Astrocyte (in vitro differentiated cells and primary cell): Measurements from ENCODE around the gene ARHGEF11. TPM values are rescaled to one million over a fixed set of nuclear protein-coding genes. Genes with fewer than 3 reads are reported as not detected.
A peak's percentile ranks its signal among the peaks of the same experiment; 100 is the strongest.

Experiments
- DNase-seq: peaks from one replicate; pipeline ENCODE4 v3.0.0-alpha.2; 2010; ENCODE audit warnings: low read depth
- FAIRE-seq: peaks from 2 replicates; lab custom pipeline; 2011; peaks lifted over from hg19 to GRCh38; lab: Jason Lieb, UNC
- H2AFZ ChIP-seq: 2 replicates; pipeline ENCODE4 v1.6.0; 2012; ENCODE audit warnings: low read depth, low read length, inconsistent platforms
- H3K27ac ChIP-seq: 2 replicates; pipeline ENCODE4 v1.5.1; 2011; ENCODE audit warnings: low read depth, low read length, inconsistent platforms
- H3K27me3 ChIP-seq: 2 replicates; pipeline ENCODE4 v1.6.0; 2011; ENCODE audit warnings: low read length, inconsistent platforms; ENCODE audit not compliant: insufficient read depth
- H3K36me3 ChIP-seq: 2 replicates; pipeline ENCODE4 v1.5.1; 2011; ENCODE audit warnings: low read length, inconsistent platforms; ENCODE audit not compliant: insufficient read depth
- H3K4me1 ChIP-seq: 2 replicates; pipeline ENCODE4 v1.5.1; 2011; ENCODE audit warnings: low read length, inconsistent platforms; ENCODE audit not compliant: insufficient read depth
- H3K4me2 ChIP-seq: 2 replicates; pipeline ENCODE4 v1.6.0; 2012; ENCODE audit warnings: low read length, inconsistent platforms
- H3K4me3 ChIP-seq: 2 replicates; pipeline ENCODE4 v1.5.1; 2011; ENCODE audit warnings: low read depth, mild to moderate bottlenecking, low read length, inconsistent platforms; ENCODE audit not compliant: insufficient read depth
- H3K79me2 ChIP-seq: 2 replicates; pipeline ENCODE4 v1.6.0; 2012; ENCODE audit warnings: mild to moderate bottlenecking, low read length, inconsistent platforms; ENCODE audit not compliant: insufficient read depth
- H3K9ac ChIP-seq: 2 replicates; pipeline ENCODE4 v1.6.0; 2012; ENCODE audit warnings: mild to moderate bottlenecking, low read length, inconsistent platforms
- H3K9me3 ChIP-seq: 2 replicates; pipeline ENCODE4 v1.5.1; 2012; ENCODE audit warnings: low read depth, mild to moderate bottlenecking, low read length, inconsistent platforms; ENCODE audit not compliant: insufficient read depth
- H4K20me1 ChIP-seq: 2 replicates; pipeline ENCODE4 v1.6.0; 2012; ENCODE audit warnings: low read length, inconsistent platforms; ENCODE audit not compliant: insufficient read depth
- H3K27ac Mint-ChIP-seq: one replicate; pipeline ENCODE4 v1.8.0; 2021; ENCODE audit warnings: mild to moderate bottlenecking, mixed read lengths; ENCODE audit not compliant: unreplicated experiment
- H3K27me3 Mint-ChIP-seq: one replicate; pipeline ENCODE4 v1.8.0; 2021; ENCODE audit warnings: low read depth, mixed read lengths; ENCODE audit not compliant: unreplicated experiment
- H3K36me3 Mint-ChIP-seq: one replicate; pipeline ENCODE4 v1.8.0; 2021; ENCODE audit warnings: low read depth, mixed read lengths; ENCODE audit not compliant: unreplicated experiment
- H3K4me1 Mint-ChIP-seq: one replicate; pipeline ENCODE4 v1.8.0; 2021; ENCODE audit warnings: low read depth, mixed read lengths; ENCODE audit not compliant: unreplicated experiment
- H3K4me3 Mint-ChIP-seq: one replicate; pipeline ENCODE4 v1.8.0; 2021; ENCODE audit warnings: mild to moderate bottlenecking, moderate library complexity, mixed read lengths; ENCODE audit not compliant: unreplicated experiment
- H3K9me3 Mint-ChIP-seq: one replicate; pipeline ENCODE4 v1.8.0; 2021; ENCODE audit warnings: mild to moderate bottlenecking, mixed read lengths; ENCODE audit not compliant: unreplicated experiment
- EZH2 ChIP-seq: IDR thresholded peaks from 2 replicates; pipeline ENCODE4 v1.6.1; 2012; ENCODE audit warnings: mild to moderate bottlenecking, low read length, inconsistent platforms; ENCODE audit not compliant: insufficient read depth
- total RNA-seq: library from RNA; stranded (reverse); gene quantifications from 2 replicates; pipeline ENCODE4 v1.2.1, GENCODE V29; 2021
- TF ChIP-seq, protein P1 (sequence below): IDR thresholded peaks from 2 replicates; pipeline ENCODE4 v1.5.1; 2011; ENCODE audit warnings: low read depth, mild to moderate bottlenecking, inconsistent platforms, low read length, moderate library complexity; ENCODE audit not compliant: insufficient read depth

Gene ARHGEF11
- total RNA-seq, 1 donor from 2014 or later, result 29.2 TPM

DNA sequence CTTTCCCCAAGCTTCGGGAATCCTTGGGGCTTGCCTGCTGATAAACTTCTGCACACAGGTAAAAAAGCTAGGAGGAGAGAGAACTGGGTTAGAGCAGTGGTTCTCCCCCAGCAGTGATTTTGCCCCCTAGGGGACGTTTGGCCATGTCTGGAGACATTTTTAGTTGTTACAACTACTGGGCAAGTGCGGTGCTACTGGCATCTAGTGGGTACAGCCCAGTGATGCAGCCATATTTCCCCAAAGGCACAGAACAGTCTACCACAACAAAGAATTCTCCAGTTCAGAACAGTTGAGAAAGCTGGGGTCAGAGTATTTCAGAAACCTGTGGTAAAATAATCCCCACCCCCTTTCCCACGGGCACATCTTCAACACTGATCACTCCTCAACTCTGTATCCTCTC lies 83.8 kb downstream of the ARHGEF11 start:
- Histone ChIP-seq H3K27me3 (no peaks in the 10 kb centered on the region), H4K20me1 (no peaks in the 10 kb centered on the region), H3K27ac (no peak overlapping the region), H3K79me2 (no peaks in the 10 kb centered on the region), H2AFZ (no peak overlapping the region), H3K4me3 (no peak overlapping the region), H3K36me3 (peaks cover 34% of the 10 kb centered on the region), H3K9ac (no peak overlapping the region), H3K9me3 (no peaks in the 10 kb centered on the region), H3K4me1 (no peaks in the 10 kb centered on the region), H3K4me2 (no peak overlapping the region)
- FAIRE-seq (no peak), DNase-seq (no peak)
- Mint-ChIP-seq H3K27ac (no peak overlapping the region), H3K9me3 (no peaks in the 10 kb centered on the region), H3K36me3 (peaks cover 42% of the 10 kb centered on the region), H3K27me3 (no peaks in the 10 kb centered on the region), H3K4me3 (no peak overlapping the region), H3K4me1 (peaks cover 34% of the 10 kb centered on the region)
- TF ChIP-seq, protein P1, sequence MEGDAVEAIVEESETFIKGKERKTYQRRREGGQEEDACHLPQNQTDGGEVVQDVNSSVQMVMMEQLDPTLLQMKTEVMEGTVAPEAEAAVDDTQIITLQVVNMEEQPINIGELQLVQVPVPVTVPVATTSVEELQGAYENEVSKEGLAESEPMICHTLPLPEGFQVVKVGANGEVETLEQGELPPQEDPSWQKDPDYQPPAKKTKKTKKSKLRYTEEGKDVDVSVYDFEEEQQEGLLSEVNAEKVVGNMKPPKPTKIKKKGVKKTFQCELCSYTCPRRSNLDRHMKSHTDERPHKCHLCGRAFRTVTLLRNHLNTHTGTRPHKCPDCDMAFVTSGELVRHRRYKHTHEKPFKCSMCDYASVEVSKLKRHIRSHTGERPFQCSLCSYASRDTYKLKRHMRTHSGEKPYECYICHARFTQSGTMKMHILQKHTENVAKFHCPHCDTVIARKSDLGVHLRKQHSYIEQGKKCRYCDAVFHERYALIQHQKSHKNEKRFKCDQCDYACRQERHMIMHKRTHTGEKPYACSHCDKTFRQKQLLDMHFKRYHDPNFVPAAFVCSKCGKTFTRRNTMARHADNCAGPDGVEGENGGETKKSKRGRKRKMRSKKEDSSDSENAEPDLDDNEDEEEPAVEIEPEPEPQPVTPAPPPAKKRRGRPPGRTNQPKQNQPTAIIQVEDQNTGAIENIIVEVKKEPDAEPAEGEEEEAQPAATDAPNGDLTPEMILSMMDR, result peak; percentile 16
- TF ChIP-seq EZH2, result no peak

DNA sequence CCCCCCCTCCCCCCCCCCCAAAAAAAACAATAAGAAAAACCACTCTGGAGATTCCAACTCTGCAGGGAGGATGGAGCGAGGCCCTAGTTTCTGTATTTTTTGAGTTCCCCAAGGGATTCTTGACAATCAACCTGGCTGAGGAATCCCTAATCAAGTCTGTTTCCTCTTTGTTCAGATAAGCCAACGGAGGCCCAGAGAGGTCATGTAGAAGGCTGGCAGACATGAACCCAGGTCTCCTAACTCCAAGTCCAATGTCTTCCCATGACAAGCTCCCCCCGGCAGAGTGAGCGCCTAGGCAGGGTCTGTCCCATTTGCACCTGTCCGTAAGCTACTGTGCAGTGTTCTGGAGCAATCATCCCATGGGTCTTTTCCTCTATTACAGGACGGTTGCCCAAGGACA lies 85.6 kb downstream of the ARHGEF11 start:
- Mint-ChIP-seq H3K4me1 (peaks cover 34% of the 10 kb centered on the region), H3K27me3 (no peaks in the 10 kb centered on the region), H3K4me3 (no peak overlapping the region), H3K27ac (no peak overlapping the region), H3K36me3 (peaks cover 48% of the 10 kb centered on the region), H3K9me3 (no peaks in the 10 kb centered on the region)
- Histone ChIP-seq H3K27ac (no peak overlapping the region), H4K20me1 (no peaks in the 10 kb centered on the region), H3K9me3 (no peaks in the 10 kb centered on the region), H3K4me3 (no peak overlapping the region), H3K27me3 (no peaks in the 10 kb centered on the region), H3K4me2 (no peak overlapping the region), H3K9ac (no peak overlapping the region), H3K4me1 (no peaks in the 10 kb centered on the region), H3K36me3 (peaks cover 46% of the 10 kb centered on the region), H2AFZ (no peak overlapping the region), H3K79me2 (no peaks in the 10 kb centered on the region)
- TF ChIP-seq, protein P1, result no peak
- no peak for TF ChIP-seq EZH2
- DNase-seq (no peak), FAIRE-seq (no peak)

DNA sequence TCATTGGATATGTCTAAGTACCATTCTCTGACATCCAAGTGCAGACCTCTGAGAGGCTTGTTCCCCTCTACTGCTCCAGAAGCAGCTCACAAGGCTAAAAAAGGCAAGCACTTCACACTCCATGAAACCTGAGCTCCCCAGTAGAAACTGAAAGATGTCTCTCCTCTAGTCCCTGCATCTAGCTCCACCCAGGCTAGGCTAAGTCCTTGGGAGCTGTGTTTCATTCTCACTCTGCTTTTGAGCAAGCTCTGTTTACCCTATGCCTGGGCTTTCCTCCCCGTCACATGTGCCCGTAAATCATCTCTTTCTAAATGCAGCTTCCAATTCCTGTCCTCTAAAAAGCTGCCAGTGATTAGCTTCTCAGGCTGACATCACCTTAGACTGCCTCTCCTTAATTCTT lies 86.1 kb downstream of the ARHGEF11 start:
- no peaks in the 10 kb centered on the region for H3K9me3 ChIP-seq
- no peak overlapping the region for H3K27ac ChIP-seq
- H3K4me3 Mint-ChIP-seq, result no peak overlapping the region
- FAIRE-seq, result no peak
- no peak overlapping the region for H3K4me3 ChIP-seq
- H4K20me1 ChIP-seq, result no peaks in the 10 kb centered on the region
- H3K79me2 ChIP-seq, result no peaks in the 10 kb centered on the region
- TF ChIP-seq, protein P1, result no peak
- no peak for TF ChIP-seq EZH2
- no peaks in the 10 kb centered on the region for H3K9me3 Mint-ChIP-seq
- H2AFZ ChIP-seq, result no peak overlapping the region
- no peak overlapping the region for H3K27ac Mint-ChIP-seq
- no peaks in the 10 kb centered on the region for H3K27me3 ChIP-seq
- no peak for DNase-seq
- H3K4me1 Mint-ChIP-seq, result peaks cover 34% of the 10 kb centered on the region
- H3K27me3 Mint-ChIP-seq, result no peaks in the 10 kb centered on the region
- H3K36me3 ChIP-seq, result peaks cover 48% of the 10 kb centered on the region
- no peak overlapping the region for H3K4me2 ChIP-seq
- peaks cover 50% of the 10 kb centered on the region for H3K36me3 Mint-ChIP-seq
- H3K9ac ChIP-seq, result no peak overlapping the region
- H3K4me1 ChIP-seq, result no peaks in the 10 kb centered on the region
